PC-9 (cell line): Measurements from ENCODE around the gene STOML1. TPM values are rescaled to one million over a fixed set of nuclear protein-coding genes. Genes with fewer than 3 reads are reported as not detected.

Experiments
- BruUV-seq: library from RNA; stranded (reverse); fragments of 400-500 nt; replicated peaks from 2 replicates; lab custom pipeline; 2021; lab: Mats Ljungman, UMichigan
- CTCF ChIA-PET: fragments of 300-600 bp; sonication (Branson Sonifier 250); formaldehyde crosslinking; loops from one replicate; lab custom pipeline; 2022; ENCODE audit warnings: antibody characterized with exemption; lab: Charles Lee
- POLR2A ChIA-PET: fragments of 300-600 bp; sonication (Branson Sonifier 250); formaldehyde crosslinking; loops from one replicate; lab custom pipeline; 2022; ENCODE audit warnings: antibody characterized with exemption; ENCODE audit not compliant: unreplicated experiment; lab: Charles Lee
- DNase-seq, 2 experiments: peaks; one replicate each; pipeline versions ENCODE4 v3.0.0 to v3.0.0-alpha.2; 2015 to 2022; ENCODE audit warnings: mixed read lengths in 1 of 2
- H2AFZ ChIP-seq: fragments of 200-600 bp; sonication (generic); 2 replicates; pipeline ENCODE4 v1.8.1; 2017; ENCODE audit warnings: antibody characterized with exemption
- H3F3A ChIP-seq: fragments of 200-600 bp; sonication (generic); 2 replicates; pipeline ENCODE4 v1.8.1; 2017; ENCODE audit warnings: antibody characterized with exemption, mild to moderate bottlenecking, low read depth; ENCODE audit not compliant: insufficient read depth
- H3K27ac ChIP-seq: fragments of 200-600 bp; sonication (generic); 2 replicates; pipeline ENCODE4 v1.6.1; 2016; ENCODE audit warnings: mixed run types
- H3K27me3 ChIP-seq: fragments of 200-600 bp; sonication (generic); 2 replicates; pipeline ENCODE4 v1.6.1; 2016; ENCODE audit warnings: low read depth, mixed run types; ENCODE audit not compliant: insufficient read depth
- H3K36me3 ChIP-seq: fragments of 200-600 bp; sonication (generic); 2 replicates; pipeline ENCODE4 v1.6.1; 2016; ENCODE audit warnings: low read depth, mixed run types
- H3K4me1 ChIP-seq: fragments of 200-600 bp; sonication (generic); replicated peaks from 2 replicates; pipeline ENCODE4 v1.6.1; 2016; ENCODE audit warnings: mixed run types; ENCODE audit not compliant: insufficient read depth
- H3K4me2 ChIP-seq: fragments of 200-600 bp; sonication (generic); 2 replicates; pipeline ENCODE4 v1.6.1; 2017; ENCODE audit warnings: mixed run types
- H3K4me3 ChIP-seq: fragments of 200-600 bp; sonication (generic); 2 replicates; pipeline ENCODE4 v1.6.1; 2016; ENCODE audit warnings: mixed run types
- H3K79me2 ChIP-seq: fragments of 200-600 bp; sonication (generic); 2 replicates; pipeline ENCODE4 v1.6.1; 2017; ENCODE audit warnings: low read depth, mixed run types
- H3K9me2 ChIP-seq: fragments of 200-600 bp; sonication (generic); 2 replicates; pipeline ENCODE4 v1.8.1; 2017; ENCODE audit warnings: mild to moderate bottlenecking; ENCODE audit not compliant: insufficient read depth
- H3K9me3 ChIP-seq: fragments of 200-600 bp; sonication (generic); 2 replicates; pipeline ENCODE4 v1.8.1; 2016; ENCODE audit warnings: low read depth; ENCODE audit not compliant: insufficient read depth
- H4K20me1 ChIP-seq: fragments of 200-600 bp; sonication (generic); 2 replicates; pipeline ENCODE4 v1.8.1; 2017; ENCODE audit not compliant: insufficient read depth
- CTCF ChIP-seq: fragments of 200-600 bp; sonication (generic); conservative IDR thresholded peaks from 2 replicates; pipeline ENCODE4 v1.6.1; 2017; ENCODE audit warnings: mixed run types, antibody characterized with exemption, mild to moderate bottlenecking, moderate library complexity
- EZH2 ChIP-seq: fragments of 200-600 bp; sonication (generic); IDR thresholded peaks from 2 replicates; pipeline ENCODE4 v1.8.0; 2017; ENCODE audit warnings: antibody characterized with exemption, low read depth
- intact Hi-C: fragments of 100-400 bp; cut with micrococcal nuclease; formaldehyde crosslinking; loops from one replicate; pipeline ENCODE4 v1.10.0; 2022; ENCODE audit not compliant: unreplicated experiment
- total RNA-seq: library from RNA; stranded (reverse); gene quantifications from 2 replicates; pipeline ENCODE4 v1.2.3, GENCODE V29; 2021

Gene STOML1
- total RNA-seq, 1 experiment from 2014 or later: 6.1 TPM

DNA sequence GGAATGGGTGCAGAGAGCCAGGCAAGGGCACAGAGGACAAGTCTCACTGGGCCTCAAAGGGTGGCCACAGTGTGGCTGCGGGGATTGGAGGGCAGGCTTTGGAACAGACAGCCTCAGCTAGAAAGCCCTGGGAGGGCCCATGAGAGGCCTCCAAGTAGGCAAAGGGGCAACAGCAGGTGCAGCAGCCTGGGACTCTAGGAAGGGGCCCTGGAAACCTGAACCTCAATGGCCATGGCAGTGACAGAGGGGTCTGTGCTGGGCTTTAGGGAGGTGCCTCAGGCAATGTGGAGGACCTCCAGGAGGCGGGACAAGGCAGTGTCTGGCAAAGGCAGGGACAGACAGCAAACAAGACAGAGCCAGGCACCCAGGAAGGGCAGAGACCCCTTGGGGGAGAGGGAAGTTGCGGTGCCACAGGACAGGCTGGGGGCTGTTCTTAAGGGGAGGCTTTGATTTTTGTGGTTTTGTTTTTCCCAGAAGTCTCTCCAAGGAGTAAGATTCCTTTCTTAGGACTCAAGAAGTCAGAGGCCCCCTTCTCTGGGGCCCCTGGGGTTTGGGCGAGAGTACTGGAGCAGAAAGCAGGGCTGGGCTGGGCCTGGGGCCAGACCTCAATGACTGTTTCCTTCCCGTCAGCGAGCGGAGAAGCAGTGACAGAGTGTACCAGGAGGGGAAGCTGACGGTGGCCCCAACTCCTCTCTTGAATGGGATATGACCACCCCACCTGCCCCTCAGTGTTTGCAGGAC lies 9.7 kb downstream of the STOML1 start:
- no peak overlapping the region; the same call in 1 of the 2 replicates for H3K4me3 ChIP-seq
- intact Hi-C loops: loop anchor here (5.0 to 10.0 kb wide), 2 partner anchors 70 to 222 kb away; partner anchors contain the start of gene STRA6
- CTCF ChIA-PET: interaction anchor here (1.0 to 2.8 kb wide), 2 partner anchors 9 to 12 kb away, joined by 3 to 11 read pairs; partner anchors contain the start of gene PML

GRCh38 chr15:73981761-73982221 lies 10.3 kb downstream of the STOML1 start:
- Histone ChIP-seq H3K9me3 (no peaks in the 10 kb centered on the region), H3K9me2 (no peaks in the 10 kb centered on the region; the same call in 1 of the 2 replicates), H4K20me1 (no peaks in the 10 kb centered on the region), H3K4me3 (no peak overlapping the region), H3K27me3 (no peaks in the 10 kb centered on the region), H3K79me2 (no peaks in the 10 kb centered on the region), H3K4me1 (peaks cover 29% of the 10 kb centered on the region), H3K4me2 (peak overlapping the region; percentile 68), H3K27ac (peak overlapping the region; percentile 49; the same call in 1 of the 2 replicates), H2AFZ (no peak overlapping the region), H3F3A (peaks cover 7% of the 10 kb centered on the region; the same call in 1 of the 2 replicates), H3K36me3 (no peaks in the 10 kb centered on the region)
- no TSS peak for BruUV-seq
- ChIA-PET CTCF (interaction anchor here (1.0 to 2.8 kb wide), 2 partner anchors 9 to 13 kb away, joined by 3 to 11 read pairs; partner anchors contain the start of gene PML), POLR2A (no interaction called here)
- TF ChIP-seq EZH2: no peak
- no peak for TF ChIP-seq CTCF
- intact Hi-C loops: loop anchor here (5.0 to 10.0 kb wide), 2 partner anchors 71 to 223 kb away; partner anchors contain the start of gene STRA6
- no peak for DNase-seq

More for the DNA sequence above, 9.7 kb downstream of the STOML1 start:
- no peaks in the 10 kb centered on the region for H3K9me3 ChIP-seq
- POLR2A ChIA-PET: interaction anchor here (0.6 to 1.4 kb wide), 3 partner anchors 9 to 271 kb away, joined by 3 to 14 read pairs (median 6); partner anchors contain the start of gene PML
- H2AFZ ChIP-seq: no peak overlapping the region
- no peaks in the 10 kb centered on the region for H3K79me2 ChIP-seq
- peak overlapping the region; percentile 68 for H3K4me2 ChIP-seq
- BruUV-seq: no TSS peak
- H3K27me3 ChIP-seq: no peaks in the 10 kb centered on the region
- H3F3A ChIP-seq: peaks cover 9% of the 10 kb centered on the region
- peaks cover 35% of the 10 kb centered on the region for H3K4me1 ChIP-seq
- H4K20me1 ChIP-seq: no peaks in the 10 kb centered on the region
- H3K9me2 ChIP-seq: no peaks in the 10 kb centered on the region; the same call in 1 of the 2 replicates
- DNase-seq: peak; percentile 52 to 79
- peak overlapping the region; percentile 49 for H3K27ac ChIP-seq
- H3K36me3 ChIP-seq: no peaks in the 10 kb centered on the region
- TF ChIP-seq CTCF (no peak), EZH2 (no peak)

DNA sequence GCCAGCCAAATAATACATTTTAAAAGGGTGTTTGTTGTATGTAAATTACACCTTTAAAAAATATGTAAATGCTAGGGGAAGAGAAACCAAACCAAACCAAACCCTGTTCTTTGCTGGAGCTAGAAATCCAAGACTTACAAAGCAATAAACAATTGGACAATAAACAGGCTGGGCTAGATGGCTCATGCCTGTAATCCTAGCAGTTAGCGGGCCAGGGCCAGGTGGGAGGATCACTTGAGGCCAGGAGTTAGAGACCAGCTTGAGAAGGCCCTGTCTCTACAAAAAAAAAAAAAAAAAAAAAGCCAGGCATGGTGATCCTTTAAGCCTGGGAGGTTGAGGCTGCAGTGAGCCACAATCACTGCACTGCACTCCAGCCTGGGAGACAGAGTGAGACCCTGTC lies 12.5 kb downstream of the STOML1 start:
- H3K4me1 ChIP-seq: peaks cover 27% of the 10 kb centered on the region
- no peaks in the 10 kb centered on the region for H3K79me2 ChIP-seq
- TF ChIP-seq CTCF (no peak), EZH2 (no peak)
- no peaks in the 10 kb centered on the region for H4K20me1 ChIP-seq
- intact Hi-C loops: loop anchor here (5.0 to 10.0 kb wide), 3 partner anchors 55 to 225 kb away; partner anchors contain the start of gene STRA6
- no peak overlapping the region for H3K27ac ChIP-seq
- no peaks in the 10 kb centered on the region for H3K36me3 ChIP-seq
- ChIA-PET POLR2A (no interaction called here), CTCF (interaction anchor here (0.6 kb wide), 1 partner anchor 148 kb away, joined by 8 read pairs; no protein-coding TSS in a partner anchor)
- BruUV-seq: no TSS peak
- no peak overlapping the region for H3K4me2 ChIP-seq
- no peaks in the 10 kb centered on the region for H3K9me3 ChIP-seq
- H2AFZ ChIP-seq: no peak overlapping the region
- DNase-seq: no peak
- H3K27me3 ChIP-seq: no peaks in the 10 kb centered on the region
- peaks cover 7% of the 10 kb centered on the region; the same call in 1 of the 2 replicates for H3F3A ChIP-seq
- no peak overlapping the region for H3K4me3 ChIP-seq
- no peaks in the 10 kb centered on the region; the same call in 1 of the 2 replicates for H3K9me2 ChIP-seq
